Bronchial epithelial cell (primary cell): ENCODE results near the gene INAFM1. TPM values are rescaled to one million over a fixed set of nuclear protein-coding genes. Genes with fewer than 3 reads are reported as not detected.

ENCODE experiments used
- DNase-seq: peaks from one replicate; pipeline ENCODE4 v3.0.0-alpha.2; 2010; ENCODE audit warnings: low read depth
- FAIRE-seq: peaks from 2 replicates; lab custom pipeline; 2011; peaks lifted over from hg19 to GRCh38; lab: Jason Lieb, UNC
- H3K27me3 ChIP-seq: 2 replicates; pipeline ENCODE4 v1.5.1; 2011; ENCODE audit warnings: low read length; ENCODE audit not compliant: control insufficient read depth, insufficient read depth
- H3K36me3 ChIP-seq: 2 replicates; pipeline ENCODE4 v1.5.1; 2011; ENCODE audit warnings: low read length; ENCODE audit not compliant: control insufficient read depth, insufficient read depth
- H3K4me3 ChIP-seq: 2 replicates; pipeline ENCODE4 v1.5.1; 2011; ENCODE audit warnings: mild to moderate bottlenecking, low read depth, low read length, control low read depth
- total RNA-seq: library from RNA; depleted of rRNA; stranded (reverse); fragments of >200 nt; gene quantifications from 2 replicates; pipeline ENCODE4 v1.2.1, GENCODE V29; 2014
- TF ChIP-seq, protein P1 (sequence below): IDR thresholded peaks from 2 replicates; pipeline ENCODE4 v1.5.1; 2011; ENCODE audit warnings: mild to moderate bottlenecking, moderate library complexity, low read length, control low read depth, inconsistent platforms; ENCODE audit not compliant: insufficient read depth, severe bottlenecking

The INAFM1 gene
- total RNA-seq, result 0.53 and 1.7 TPM in 2 replicates

- Histone ChIP-seq H3K36me3 (peaks cover 21% of the 10 kb centered on the region), H3K4me3 (peak within 1 kb of the TSS; percentile 61), H3K27me3 (no peaks in the 10 kb centered on the region)
- DNase-seq, result peak; percentile 78
- no peak for FAIRE-seq
- TF ChIP-seq, protein P1, sequence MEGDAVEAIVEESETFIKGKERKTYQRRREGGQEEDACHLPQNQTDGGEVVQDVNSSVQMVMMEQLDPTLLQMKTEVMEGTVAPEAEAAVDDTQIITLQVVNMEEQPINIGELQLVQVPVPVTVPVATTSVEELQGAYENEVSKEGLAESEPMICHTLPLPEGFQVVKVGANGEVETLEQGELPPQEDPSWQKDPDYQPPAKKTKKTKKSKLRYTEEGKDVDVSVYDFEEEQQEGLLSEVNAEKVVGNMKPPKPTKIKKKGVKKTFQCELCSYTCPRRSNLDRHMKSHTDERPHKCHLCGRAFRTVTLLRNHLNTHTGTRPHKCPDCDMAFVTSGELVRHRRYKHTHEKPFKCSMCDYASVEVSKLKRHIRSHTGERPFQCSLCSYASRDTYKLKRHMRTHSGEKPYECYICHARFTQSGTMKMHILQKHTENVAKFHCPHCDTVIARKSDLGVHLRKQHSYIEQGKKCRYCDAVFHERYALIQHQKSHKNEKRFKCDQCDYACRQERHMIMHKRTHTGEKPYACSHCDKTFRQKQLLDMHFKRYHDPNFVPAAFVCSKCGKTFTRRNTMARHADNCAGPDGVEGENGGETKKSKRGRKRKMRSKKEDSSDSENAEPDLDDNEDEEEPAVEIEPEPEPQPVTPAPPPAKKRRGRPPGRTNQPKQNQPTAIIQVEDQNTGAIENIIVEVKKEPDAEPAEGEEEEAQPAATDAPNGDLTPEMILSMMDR, result no peak
Measured at GRCh38 chr19:47274071-47274890, at the start of gene INAFM1. Gene INAFM1 (plus strand): TSS chr19:47274885. CDS start chr19:47274920, 35 bp downstream.

DNA sequence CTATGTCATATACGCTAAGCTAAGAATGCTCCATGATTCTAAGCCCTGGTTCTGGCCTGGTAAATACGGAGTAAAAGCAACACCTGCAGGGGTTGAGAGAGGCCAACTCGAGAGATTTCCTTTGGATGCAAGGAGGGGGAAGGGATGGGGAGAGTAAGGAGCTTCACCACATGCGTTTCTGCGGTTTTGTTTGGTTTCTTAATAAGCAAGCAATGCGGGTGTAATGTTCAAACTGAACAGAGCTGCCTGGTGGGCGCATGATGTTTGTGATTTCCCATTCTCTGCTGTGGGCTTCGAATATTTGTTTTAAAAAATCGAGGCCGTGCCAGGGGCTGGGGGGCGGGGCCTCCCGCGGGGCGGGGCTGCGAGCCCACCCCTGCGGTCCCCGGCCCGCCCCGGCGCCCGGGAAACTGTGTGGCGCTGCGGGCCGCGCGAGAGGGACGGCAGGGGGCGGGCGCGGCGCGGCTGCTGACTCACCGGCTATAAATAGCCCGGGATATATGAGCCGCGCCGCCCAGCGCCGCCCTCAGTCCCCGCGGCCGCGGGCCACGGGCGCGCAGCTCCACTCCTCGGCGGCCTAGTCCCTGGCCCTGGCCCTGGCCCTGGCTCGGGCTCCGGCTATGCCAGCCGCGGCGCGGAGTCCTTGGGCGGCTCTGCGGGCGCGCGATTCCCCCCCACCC lies 48.8 kb upstream of the INAFM1 start:
- FAIRE-seq (no peak), DNase-seq (peak; percentile 34)
- H3K36me3 ChIP-seq, result peaks cover 13% of the 10 kb centered on the region
- TF ChIP-seq, protein P1, result no peak
- peak overlapping the region; percentile 28 for H3K4me3 ChIP-seq
- H3K27me3 ChIP-seq, result no peaks in the 10 kb centered on the region

- H3K27me3 ChIP-seq, result no peaks in the 10 kb centered on the region
- H3K36me3 ChIP-seq, result peaks cover 11% of the 10 kb centered on the region
- TF ChIP-seq, protein P1, result no peak
- no peak for FAIRE-seq
- H3K4me3 ChIP-seq, result peak overlapping the region; percentile 78
- no peak for DNase-seq
Measured at GRCh38 chr19:47226426-47227351, 48.0 kb upstream of the INAFM1 start.

GRCh38 chr19:47227352-47228167 lies 47.1 kb upstream of the INAFM1 start:
- Histone ChIP-seq H3K27me3 (no peaks in the 10 kb centered on the region), H3K4me3 (peak overlapping the region; percentile 78), H3K36me3 (peaks cover 7% of the 10 kb centered on the region)
- FAIRE-seq (no peak), DNase-seq (peak; percentile 63)
- TF ChIP-seq, protein P1, result no peak
